Measurements from ENCODE around the gene PDGFRB. TPM values are rescaled to one million over a fixed set of nuclear protein-coding genes. Genes with fewer than 3 reads are reported as not detected.

Gene PDGFRB
- total RNA-seq, 1 experiment from 2014 or later = 0.66 TPM

- H3K9ac ChIP-seq (ENCODE audit: low read length) = no peak overlapping the region
- no peaks in the 10 kb centered on the region for H3F3A ChIP-seq (ENCODE audit: low read length, unreplicated experiment)
- H4K20me1 ChIP-seq (ENCODE audit: low read length) = no peaks in the 10 kb centered on the region
- no peaks in the 10 kb centered on the region for H3K79me2 ChIP-seq (ENCODE audit: low read length)
- no peak overlapping the region for H3K4me2 ChIP-seq (ENCODE audit: low read length)
- BruUV-seq (replicated peaks) = no TSS peak
- no peaks in the 10 kb centered on the region for H3K36me3 ChIP-seq (ENCODE audit: low read depth, low read length)
- ChIA-PET POLR2A (ENCODE audit: unreplicated experiment) (no interaction called here), CTCF (interaction anchor here (0.7 kb wide), 1 partner anchor 505 kb away, joined by 3 read pairs; no protein-coding TSS in a partner anchor)
- no peak overlapping the region for H3K27ac ChIP-seq (ENCODE audit: low read length)
- intact Hi-C loops (cut with micrococcal nuclease) = no loop called here
- H3K4me1 ChIP-seq (ENCODE audit: insufficient read depth, low read length) = no peaks in the 10 kb centered on the region
- H2AFZ ChIP-seq (ENCODE audit: low read length) = no peak overlapping the region
- H3K4me3 ChIP-seq (ENCODE audit: low read length) = no peak overlapping the region
- TF ChIP-seq EZH2phosphoT487 (IDR thresholded peaks at IDR 0.05; ENCODE audit: borderline replicate concordance, low read length) = no peak
- no peak for TF ChIP-seq CTCF (conservative IDR thresholded peaks at IDR 0.05; ENCODE audit: low read depth, low read length)
- no peak for TF ChIP-seq EZH2 (IDR thresholded peaks at IDR 0.05; ENCODE audit: low read length, unreplicated experiment)
- H3K27me3 ChIP-seq (ENCODE audit: low read length) = peaks cover 3% of the 10 kb centered on the region; the same call in 1 of the 2 replicates
- no peak for DNase-seq
- no peaks in the 10 kb centered on the region for H3K9me2 ChIP-seq (replicated peaks; ENCODE audit: low read length)
- ATAC-seq = no peak
- no peaks in the 10 kb centered on the region for H3K9me3 ChIP-seq (ENCODE audit: low read length)
Observed at GRCh38 chr5:150172556-150172955, 16.9 kb upstream of the PDGFRB start.

- no peak overlapping the region for H3K4me3 ChIP-seq (ENCODE audit: low read length)
- H3K9me3 ChIP-seq (ENCODE audit: low read length) = no peaks in the 10 kb centered on the region
- no peak overlapping the region for H3K9ac ChIP-seq (ENCODE audit: low read length)
- ChIA-PET CTCF (interaction anchor here (0.7 kb wide), 2 partner anchors 23 to 505 kb away, joined by 3 read pairs; no protein-coding TSS in a partner anchor), POLR2A (ENCODE audit: unreplicated experiment) (no interaction called here)
- H3F3A ChIP-seq (ENCODE audit: low read length, unreplicated experiment) = no peaks in the 10 kb centered on the region
- H3K27ac ChIP-seq (ENCODE audit: low read length) = no peak overlapping the region
- H2AFZ ChIP-seq (ENCODE audit: low read length) = no peak overlapping the region
- no peaks in the 10 kb centered on the region for H3K9me2 ChIP-seq (replicated peaks; ENCODE audit: low read length)
- peaks cover 3% of the 10 kb centered on the region; the same call in 1 of the 2 replicates for H3K27me3 ChIP-seq (ENCODE audit: low read length)
- BruUV-seq (replicated peaks) = no TSS peak
- no peak overlapping the region for H3K4me2 ChIP-seq (ENCODE audit: low read length)
- no peaks in the 10 kb centered on the region for H3K4me1 ChIP-seq (ENCODE audit: insufficient read depth, low read length)
- ATAC-seq (no peak), DNase-seq (no peak)
- TF ChIP-seq CTCF (conservative IDR thresholded peaks at IDR 0.05; ENCODE audit: low read depth, low read length) = no peak
- no peak for TF ChIP-seq EZH2 (IDR thresholded peaks at IDR 0.05; ENCODE audit: low read length, unreplicated experiment)
- TF ChIP-seq EZH2phosphoT487 (IDR thresholded peaks at IDR 0.05; ENCODE audit: borderline replicate concordance, low read length) = no peak
- H3K79me2 ChIP-seq (ENCODE audit: low read length) = no peaks in the 10 kb centered on the region
- intact Hi-C loops (cut with micrococcal nuclease) = no loop called here
- H4K20me1 ChIP-seq (ENCODE audit: low read length) = no peaks in the 10 kb centered on the region
- no peaks in the 10 kb centered on the region for H3K36me3 ChIP-seq (ENCODE audit: low read depth, low read length)
Observed at GRCh38 chr5:150172145-150172544, 16.5 kb upstream of the PDGFRB start.

- no peaks in the 10 kb centered on the region for H3K36me3 ChIP-seq (ENCODE audit: low read depth, low read length)
- H3K79me2 ChIP-seq (ENCODE audit: low read length) = no peaks in the 10 kb centered on the region
- no peak overlapping the region for H3K27ac ChIP-seq (ENCODE audit: low read length)
- no peak for TF ChIP-seq EZH2phosphoT487 (IDR thresholded peaks at IDR 0.05; ENCODE audit: borderline replicate concordance, low read length)
- no peak for TF ChIP-seq EZH2 (IDR thresholded peaks at IDR 0.05; ENCODE audit: low read length, unreplicated experiment)
- TF ChIP-seq CTCF (conservative IDR thresholded peaks at IDR 0.05; ENCODE audit: low read depth, low read length) = no peak
- peaks cover 3% of the 10 kb centered on the region; the same call in 1 of the 2 replicates for H3K27me3 ChIP-seq (ENCODE audit: low read length)
- ATAC-seq = no peak
- no peak overlapping the region for H3K4me2 ChIP-seq (ENCODE audit: low read length)
- no peaks in the 10 kb centered on the region for H4K20me1 ChIP-seq (ENCODE audit: low read length)
- no peaks in the 10 kb centered on the region for H3K9me2 ChIP-seq (replicated peaks; ENCODE audit: low read length)
- POLR2A ChIA-PET (ENCODE audit: unreplicated experiment) = no interaction called here
- no peak for DNase-seq
- CTCF ChIA-PET = no interaction called here
- no peak overlapping the region for H3K9ac ChIP-seq (ENCODE audit: low read length)
- no peaks in the 10 kb centered on the region for H3K9me3 ChIP-seq (ENCODE audit: low read length)
- H3K4me1 ChIP-seq (ENCODE audit: insufficient read depth, low read length) = no peaks in the 10 kb centered on the region
- intact Hi-C loops (cut with micrococcal nuclease) = no loop called here
- H3F3A ChIP-seq (ENCODE audit: low read length, unreplicated experiment) = no peaks in the 10 kb centered on the region
- BruUV-seq (replicated peaks) = no TSS peak
- H3K4me3 ChIP-seq (ENCODE audit: low read length) = no peak overlapping the region
- no peak overlapping the region for H2AFZ ChIP-seq (ENCODE audit: low read length)
Observed at GRCh38 chr5:150168864-150169263, 13.2 kb upstream of the PDGFRB start.
